Endothelial cell of umbilical vein (primary cell): Measurements from ENCODE around the gene PPP4C. TPM values are rescaled to one million over a fixed set of nuclear protein-coding genes. Genes with fewer than 3 reads are reported as not detected.

ENCODE experiments used
- BruUV-seq: library from RNA; stranded (reverse); fragments of 400-500 nt; replicated peaks from 2 replicates; lab custom pipeline; 2021; lab: Mats Ljungman, UMichigan
- CTCF ChIA-PET: fragments of 300-600, 350-600 bp; sonication (Branson Sonifier 250); formaldehyde crosslinking; loops from one replicate; lab custom pipeline; 2021; ENCODE audit warnings: antibody characterized with exemption, inconsistent platforms; lab: Charles Lee
- POLR2A ChIA-PET: fragments of 300-600, 350-600 bp; sonication (Branson Sonifier 250); formaldehyde crosslinking; loops from one replicate; lab custom pipeline; 2021; ENCODE audit warnings: antibody characterized with exemption, inconsistent platforms; lab: Charles Lee
- DNase-seq: peaks from one replicate; pipeline ENCODE4 v3.0.0-alpha.2; 2011; ENCODE audit warnings: low read depth, low spot score
- FAIRE-seq: peaks from 2 replicates; lab custom pipeline; 2011; peaks lifted over from hg19 to GRCh38; lab: Jason Lieb, UNC
- H2AFZ ChIP-seq: 2 replicates; pipeline ENCODE4 v1.6.0; 2012; ENCODE audit warnings: low read depth, low read length, control low read depth, inconsistent platforms
- H3K27ac ChIP-seq: 2 replicates; pipeline ENCODE4 v1.5.1; 2011; ENCODE audit warnings: low read depth, mild to moderate bottlenecking, control low read depth, low read length, moderate library complexity; ENCODE audit not compliant: insufficient read depth
- H3K27me3 ChIP-seq, 2 experiments: 2 replicates each; pipeline versions ENCODE4 v1.6.0 to v1.6.1; 2011; ENCODE audit warnings: low read length in 2 of 2, mixed read lengths in 1 of 2; ENCODE audit not compliant: control insufficient read depth in 2 of 2, insufficient read depth in 2 of 2
- H3K36me3 ChIP-seq, 2 experiments: 2 replicates in 1 of 2; 3 replicates in 1 of 2; pipeline ENCODE4 v1.5.1; 2011; ENCODE audit warnings: low read length in 2 of 2, mild to moderate bottlenecking in 1 of 2, moderate library complexity in 1 of 2; ENCODE audit not compliant: control insufficient read depth in 2 of 2, insufficient read depth in 2 of 2; ENCODE audit errors: extremely low read depth in 1 of 2
- H3K4me1 ChIP-seq: 3 replicates; pipeline ENCODE4 v1.5.1; 2011; ENCODE audit warnings: mild to moderate bottlenecking, low read length; ENCODE audit not compliant: control insufficient read depth, insufficient read depth; ENCODE audit errors: extremely low read depth
- H3K4me2 ChIP-seq: 2 replicates; pipeline ENCODE4 v1.6.1; 2011; ENCODE audit warnings: low read length, control low read depth, mixed read lengths; ENCODE audit not compliant: insufficient read depth
- H3K4me3 ChIP-seq, 3 experiments: fragments of 200-600 bp in 1 of 3; sonication (generic), shearing (Covaris generic) in 1 of 3; replicated peaks in 1 of 3; 2 replicates each; pipeline ENCODE4 v1.5.1; 2011 to 2016; ENCODE audit warnings: control low read depth in 3 of 3, low read length in 3 of 3, mild to moderate bottlenecking in 2 of 3, inconsistent platforms in 1 of 3, low read depth in 1 of 3, moderate library complexity in 1 of 3; ENCODE audit not compliant: insufficient read depth in 1 of 3
- H3K79me2 ChIP-seq: 2 replicates; pipeline ENCODE4 v1.6.0; 2012; ENCODE audit warnings: low read length, inconsistent platforms; ENCODE audit not compliant: control insufficient read depth, insufficient read depth
- H3K9ac ChIP-seq: replicated peaks from 2 replicates; pipeline ENCODE3; 2011; ENCODE audit warnings: low read length, control low read depth; ENCODE audit not compliant: insufficient read depth; ENCODE audit errors: extremely low read depth
- H3K9me1 ChIP-seq: replicated peaks from 3 replicates; pipeline ENCODE4 v1.6.0; 2011; ENCODE audit warnings: mild to moderate bottlenecking, low read length; ENCODE audit not compliant: control insufficient read depth, insufficient read depth; ENCODE audit errors: extremely low read depth
- H3K9me3 ChIP-seq: replicated peaks from 2 replicates; pipeline ENCODE4 v1.5.1; 2012; ENCODE audit warnings: low read length, inconsistent platforms; ENCODE audit not compliant: control insufficient read depth, insufficient read depth
- H4K20me1 ChIP-seq: replicated peaks from 2 replicates; pipeline ENCODE3; 2011; ENCODE audit warnings: mild to moderate bottlenecking, low read length; ENCODE audit not compliant: control insufficient read depth, insufficient read depth; ENCODE audit errors: extremely low read depth
- CTCF ChIP-seq, 2 donors: IDR thresholded peaks; 1 replicate in 1 of 2; 2 replicates in 1 of 2; pipeline ENCODE4 v1.5.1; 2011; ENCODE audit warnings: low read length in 2 of 2, mild to moderate bottlenecking in 2 of 2, moderate library complexity in 2 of 2, control low read depth in 1 of 2, inconsistent platforms in 1 of 2, low read depth in 1 of 2; ENCODE audit not compliant: insufficient read depth in 1 of 2; ENCODE audit errors: extremely low read depth in 1 of 2
- EZH2 ChIP-seq: IDR thresholded peaks from 2 replicates; pipeline ENCODE4 v1.6.1; 2012; ENCODE audit warnings: borderline replicate concordance, low read depth, mild to moderate bottlenecking, moderate library complexity, low read length, inconsistent platforms; ENCODE audit not compliant: severe bottlenecking
- FOS ChIP-seq: IDR thresholded peaks from 2 replicates; pipeline ENCODE4 v1.6.1; 2011; ENCODE audit warnings: mild to moderate bottlenecking, low read length, moderate library complexity, borderline replicate concordance; ENCODE audit not compliant: insufficient read depth
- GATA2 ChIP-seq: IDR thresholded peaks from 2 replicates; pipeline ENCODE4 v1.7.0; 2011; ENCODE audit warnings: low read depth, mild to moderate bottlenecking, moderate library complexity, mixed read lengths, low read length; ENCODE audit not compliant: insufficient read length, insufficient read depth
- JUN ChIP-seq: IDR thresholded peaks from 2 replicates; pipeline ENCODE4 v1.6.1; 2011; ENCODE audit warnings: borderline replicate concordance, low read depth; ENCODE audit not compliant: insufficient read length, insufficient read depth
- MAX ChIP-seq: IDR thresholded peaks from 2 replicates; pipeline ENCODE4 v1.6.1; 2011; ENCODE audit not compliant: insufficient read depth, insufficient read length
- MYC ChIP-seq: IDR thresholded peaks from one replicate; pipeline ENCODE4 v1.6.1; 2011; ENCODE audit warnings: mild to moderate bottlenecking, low read depth, low read length
- POLR2A ChIP-seq: IDR thresholded peaks from 2 replicates; pipeline ENCODE4 v1.6.1; 2012; ENCODE audit warnings: low read depth, mild to moderate bottlenecking, control low read depth, low read length
- POLR2AphosphoS5 ChIP-seq: IDR thresholded peaks from 2 replicates; pipeline ENCODE4 v1.6.1; 2012; ENCODE audit warnings: low read depth, mild to moderate bottlenecking, control low read depth, low read length, moderate library complexity; ENCODE audit not compliant: insufficient read depth
- dilution Hi-C: fragments of 300-500 bp; cut with MboI; formaldehyde crosslinking; loops from one replicate; pipeline ENCODE4 v1.15.0; 2019; ENCODE audit warnings: low sequenced_read_pairs; ENCODE audit not compliant: extremely low pct_ligation_motif_present
- intact Hi-C: fragments of 100-400 bp; cut with micrococcal nuclease; formaldehyde crosslinking; loops from one replicate; pipeline ENCODE4 v1.10.0; 2022
- polyA plus RNA-seq, 4 experiments: library from polyadenylated mRNA; depleted of rRNA in 3 of 4; stranded (reverse) in 3 of 4; unstranded in 1 of 4; fragments of >200 nt; gene quantifications; 2 replicates each; pipeline versions ENCODE4 v1.2.1 to v1.2.3, GENCODE V29; 2011 to 2012; ENCODE audit warnings: missing spikeins in 1 of 4
- total RNA-seq: library from RNA; stranded (reverse); gene quantifications from 2 replicates; pipeline ENCODE4 v1.2.3, GENCODE V29; 2021

The PPP4C gene
- total and polyA plus RNA-seq, 2 donors (not counting 3 experiments of a cell fraction or from before 2014, with no cell fraction given), result 167 to 327 TPM

DNA sequence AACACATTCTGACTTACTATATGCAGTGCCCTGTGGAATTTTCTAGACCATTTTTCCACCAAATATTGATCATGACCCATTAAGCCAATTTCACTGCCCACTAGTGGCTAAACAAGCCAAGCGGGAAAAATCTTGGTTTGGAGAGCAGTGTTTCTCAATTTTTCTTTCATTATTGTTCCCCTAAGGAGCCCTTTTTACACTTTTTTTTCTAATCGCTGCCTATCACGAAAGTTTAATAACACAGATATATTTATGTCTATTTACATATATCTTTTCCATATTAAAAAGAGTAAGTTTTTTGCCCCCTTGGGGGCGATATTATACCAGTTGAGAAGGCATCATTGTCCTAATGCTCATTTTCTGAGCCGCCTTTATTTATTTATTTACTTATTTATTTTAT, 34.0 kb upstream of the PPP4C start:
- Histone ChIP-seq H3K4me1 (no peaks in the 10 kb centered on the region), H3K4me2 (no peak overlapping the region), H4K20me1 (no peaks in the 10 kb centered on the region), H3K9me1 (no peaks in the 10 kb centered on the region), H3K4me3 (no peak overlapping the region), H2AFZ (no peak overlapping the region), H3K27me3 (no peaks in the 10 kb centered on the region), H3K9me3 (no peaks in the 10 kb centered on the region), H3K27ac (no peak overlapping the region), H3K9ac (no peak overlapping the region), H3K79me2 (no peaks in the 10 kb centered on the region), H3K36me3 (no peaks in the 10 kb centered on the region)
- peak; percentile 66 for DNase-seq
- ChIA-PET POLR2A (no interaction called here), CTCF (interaction anchor here (0.8 to 5.9 kb wide), 7 partner anchors 9 to 50 kb away, joined by 3 to 38 read pairs (median 7); partner anchors contain the start of genes ALDOA and TBX6)
- FAIRE-seq, result no peak
- no TSS peak for BruUV-seq
- TF ChIP-seq FOS (no peak), CTCF (IDR thresholded peaks at IDR 0.05; ENCODE audit: extremely low read depth in 1 of 2, insufficient read depth in 1 of 2, low read depth in 1 of 2, low read length in 2 of 2) (peak in 1 of 2 donors; percentile 23)
- intact Hi-C loops (loop anchor here (1.0 kb wide), 1 partner anchor 50 kb away; no protein-coding TSS in a partner anchor), dilution Hi-C loops (no loop called here)

DNA sequence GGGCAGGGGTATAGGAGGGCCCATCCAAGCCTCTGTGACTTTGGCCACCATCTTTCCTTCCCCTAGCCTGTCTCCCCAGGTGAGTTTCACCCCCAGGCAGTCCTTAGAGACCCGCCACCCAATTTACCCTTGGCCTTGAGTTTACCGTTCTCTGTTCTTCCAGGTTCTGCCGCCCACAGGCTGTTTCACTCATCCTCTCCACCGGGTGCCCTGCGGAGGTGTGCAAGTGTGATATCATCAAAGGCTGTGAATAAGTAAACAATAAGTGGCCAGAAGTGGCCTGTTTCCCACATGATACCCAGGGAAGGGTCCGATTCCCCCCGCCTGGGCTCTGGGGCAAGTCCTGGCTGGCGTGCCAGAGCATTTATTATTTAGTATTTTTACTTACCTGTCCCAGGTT, 29.6 kb upstream of the PPP4C start:
- no peaks in the 10 kb centered on the region for H3K36me3 ChIP-seq
- H3K4me3 ChIP-seq, result no peak overlapping the region
- no peaks in the 10 kb centered on the region for H3K9me1 ChIP-seq
- intact Hi-C loops (no loop called here), dilution Hi-C loops (no loop called here)
- CTCF ChIA-PET, result interaction anchor here (0.6 to 5.9 kb wide), 4 partner anchors 9 to 370 kb away, joined by 4 to 33 read pairs (median 10); partner anchors contain the start of gene TBX6
- DNase-seq (no peak), FAIRE-seq (no peak)
- H3K4me2 ChIP-seq, result no peak overlapping the region
- POLR2A ChIA-PET, result no interaction called here
- peaks cover 7% of the 10 kb centered on the region for H3K4me1 ChIP-seq
- no peaks in the 10 kb centered on the region for H3K79me2 ChIP-seq
- BruUV-seq, result no TSS peak
- H3K9ac ChIP-seq, result no peak overlapping the region
- no peaks in the 10 kb centered on the region for H4K20me1 ChIP-seq
- no peaks in the 10 kb centered on the region for H3K9me3 ChIP-seq
- no peak overlapping the region for H2AFZ ChIP-seq
- no peaks in the 10 kb centered on the region for H3K27me3 ChIP-seq
- TF ChIP-seq FOS, result no peak
- no peak for TF ChIP-seq CTCF (IDR thresholded peaks at IDR 0.05; ENCODE audit: extremely low read depth in 1 of 2, insufficient read depth in 1 of 2, low read depth in 1 of 2, low read length in 2 of 2)
- no peak for TF ChIP-seq MAX
- TF ChIP-seq EZH2, result no peak
- TF ChIP-seq POLR2A, result no peak
- no peak for TF ChIP-seq GATA2
- no peak for TF ChIP-seq MYC
- no peak for TF ChIP-seq POLR2AphosphoS5
- no peak for TF ChIP-seq JUN
- H3K27ac ChIP-seq, result no peak overlapping the region
